H54 (cell line): ENCODE data around the gene PPFIA4.

Experiments
- DNase-seq: peaks from one replicate; pipeline ENCODE4 v3.0.0; 2011; ENCODE audit warnings: low spot score, mixed read lengths; ENCODE audit not compliant: insufficient read length
- FAIRE-seq: peaks from 3 replicates; lab custom pipeline; 2011; peaks lifted over from hg19 to GRCh38; lab: Jason Lieb, UNC
- POLR2A ChIP-seq: IDR thresholded peaks from 2 replicates; pipeline ENCODE4 v1.6.1; 2011; ENCODE audit warnings: low read depth, mild to moderate bottlenecking, low read length

Gene PPFIA4

GRCh38 chr1:203091761-203092330 lies 65.6 kb downstream of the PPFIA4 start:
- DNase-seq (no peak), FAIRE-seq (no peak)
- TF ChIP-seq POLR2A: no peak

- DNase-seq: no peak
- FAIRE-seq: no peak
- no peak for TF ChIP-seq POLR2A
Observed at GRCh38 chr1:203093754-203094410, 67.6 kb downstream of the PPFIA4 start.

GRCh38 chr1:203095061-203095690 lies 68.9 kb downstream of the PPFIA4 start:
- FAIRE-seq: no peak
- TF ChIP-seq POLR2A: no peak
- no peak for DNase-seq

GRCh38 chr1:203096566-203096965 lies 70.3 kb downstream of the PPFIA4 start:
- TF ChIP-seq POLR2A: no peak
- DNase-seq (no peak), FAIRE-seq (no peak)

- no peak for DNase-seq
- no peak for TF ChIP-seq POLR2A
- no peak for FAIRE-seq
Observed at GRCh38 chr1:203097001-203097400, 70.7 kb downstream of the PPFIA4 start.

- FAIRE-seq (no peak), DNase-seq (no peak)
- TF ChIP-seq POLR2A: no peak
Observed at GRCh38 chr1:203098445-203098844, 72.2 kb downstream of the PPFIA4 start.

GRCh38 chr1:203098914-203099520 lies 72.7 kb downstream of the PPFIA4 start:
- no peak for DNase-seq
- no peak for TF ChIP-seq POLR2A
- no peak for FAIRE-seq

GRCh38 chr1:203099805-203100515 lies 73.7 kb downstream of the PPFIA4 start:
- FAIRE-seq: no peak

GRCh38 chr1:203100516-203100869 lies 74.2 kb downstream of the PPFIA4 start:
- DNase-seq (no peak), FAIRE-seq (no peak)
- no peak for TF ChIP-seq POLR2A

More at GRCh38 chr1:203099805-203100515, 73.7 kb downstream of the PPFIA4 start:
- TF ChIP-seq POLR2A: no peak
- no peak for DNase-seq

- FAIRE-seq (no peak), DNase-seq (no peak)
- no peak for TF ChIP-seq POLR2A
Observed at GRCh38 chr1:203101813-203102634, 75.7 kb downstream of the PPFIA4 start.

GRCh38 chr1:203103216-203103615 lies 76.9 kb downstream of the PPFIA4 start:
- no peak for DNase-seq
- no peak for FAIRE-seq
- TF ChIP-seq POLR2A: no peak

- FAIRE-seq: no peak
- no peak for TF ChIP-seq POLR2A
- DNase-seq: no peak
Observed at GRCh38 chr1:203103829-203104495, 77.7 kb downstream of the PPFIA4 start.
